ENCODE data around the gene CDH4. TPM values are rescaled to one million over a fixed set of nuclear protein-coding genes. Genes with fewer than 3 reads are reported as not detected.

CDH4 gene
- total RNA-seq, 2 experiments from 2014 or later = not detected

GRCh38 chr20:61937146-61937962 lies 685.3 kb downstream of the CDH4 start:
- Histone ChIP-seq H3K36me3 (ENCODE audit: insufficient read depth, low read length) (no peaks in the 10 kb centered on the region), H4K20me1 (ENCODE audit: insufficient read depth, low read length) (no peaks in the 10 kb centered on the region), H3K9me2 (ENCODE audit: insufficient read depth, low read length) (no peaks in the 10 kb centered on the region), H2AFZ (ENCODE audit: low read length) (no peak overlapping the region), H3K79me2 (ENCODE audit: insufficient read depth, low read depth, low read length) (no peaks in the 10 kb centered on the region), H3K27ac (ENCODE audit: low read depth, low read length, poor library complexity, severe bottlenecking) (no peak overlapping the region), H3K4me2 (ENCODE audit: low read length) (no peak overlapping the region), H3K9me3 (ENCODE audit: low read length) (no peaks in the 10 kb centered on the region), H3K4me3 (ENCODE audit: low read depth, low read length, poor library complexity, severe bottlenecking) (no peak overlapping the region), H3K4me1 (ENCODE audit: insufficient read depth, low read length, poor library complexity, severe bottlenecking) (no peaks in the 10 kb centered on the region)
- no TSS peak for BruUV-seq (replicated peaks)
- no peak for TF ChIP-seq EZH2phosphoT487 (IDR thresholded peaks at IDR 0.05; ENCODE audit: borderline replicate concordance, low read depth, low read length)
- DNase-seq (ENCODE audit: low spot score) = no peak
- intact Hi-C loops (cut with micrococcal nuclease; ENCODE audit: unreplicated experiment) = no loop called here
- CTCF ChIA-PET (ENCODE audit: unreplicated experiment) = no interaction called here
- POLR2A ChIA-PET = no interaction called here

- no peaks in the 10 kb centered on the region for H4K20me1 ChIP-seq (ENCODE audit: insufficient read depth, low read length)
- no peaks in the 10 kb centered on the region for H3K36me3 ChIP-seq (ENCODE audit: insufficient read depth, low read length)
- ChIA-PET POLR2A (no interaction called here), CTCF (ENCODE audit: unreplicated experiment) (no interaction called here)
- H3K79me2 ChIP-seq (ENCODE audit: insufficient read depth, low read depth, low read length) = no peaks in the 10 kb centered on the region
- H3K9me2 ChIP-seq (ENCODE audit: insufficient read depth, low read length) = no peaks in the 10 kb centered on the region
- BruUV-seq (replicated peaks) = no TSS peak
- TF ChIP-seq, protein P1, sequence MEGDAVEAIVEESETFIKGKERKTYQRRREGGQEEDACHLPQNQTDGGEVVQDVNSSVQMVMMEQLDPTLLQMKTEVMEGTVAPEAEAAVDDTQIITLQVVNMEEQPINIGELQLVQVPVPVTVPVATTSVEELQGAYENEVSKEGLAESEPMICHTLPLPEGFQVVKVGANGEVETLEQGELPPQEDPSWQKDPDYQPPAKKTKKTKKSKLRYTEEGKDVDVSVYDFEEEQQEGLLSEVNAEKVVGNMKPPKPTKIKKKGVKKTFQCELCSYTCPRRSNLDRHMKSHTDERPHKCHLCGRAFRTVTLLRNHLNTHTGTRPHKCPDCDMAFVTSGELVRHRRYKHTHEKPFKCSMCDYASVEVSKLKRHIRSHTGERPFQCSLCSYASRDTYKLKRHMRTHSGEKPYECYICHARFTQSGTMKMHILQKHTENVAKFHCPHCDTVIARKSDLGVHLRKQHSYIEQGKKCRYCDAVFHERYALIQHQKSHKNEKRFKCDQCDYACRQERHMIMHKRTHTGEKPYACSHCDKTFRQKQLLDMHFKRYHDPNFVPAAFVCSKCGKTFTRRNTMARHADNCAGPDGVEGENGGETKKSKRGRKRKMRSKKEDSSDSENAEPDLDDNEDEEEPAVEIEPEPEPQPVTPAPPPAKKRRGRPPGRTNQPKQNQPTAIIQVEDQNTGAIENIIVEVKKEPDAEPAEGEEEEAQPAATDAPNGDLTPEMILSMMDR (conservative IDR thresholded peaks at IDR 0.05; ENCODE audit: low read length) = no peak
- no peak for TF ChIP-seq EZH2phosphoT487 (IDR thresholded peaks at IDR 0.05; ENCODE audit: borderline replicate concordance, low read depth, low read length)
- H3K4me3 ChIP-seq (ENCODE audit: low read depth, low read length, poor library complexity, severe bottlenecking) = no peak overlapping the region
- intact Hi-C loops (cut with micrococcal nuclease; ENCODE audit: unreplicated experiment) = no loop called here
- no peak for DNase-seq (ENCODE audit: low spot score)
- H3K27ac ChIP-seq (ENCODE audit: low read depth, low read length, poor library complexity, severe bottlenecking) = no peak overlapping the region
- H3K9me3 ChIP-seq (ENCODE audit: low read length) = no peaks in the 10 kb centered on the region
- no peaks in the 10 kb centered on the region for H3K4me1 ChIP-seq (ENCODE audit: insufficient read depth, low read length, poor library complexity, severe bottlenecking)
- H3K4me2 ChIP-seq (ENCODE audit: low read length) = no peak overlapping the region
- H2AFZ ChIP-seq (ENCODE audit: low read length) = no peak overlapping the region
These were observed 686.1 kb downstream of the CDH4 start for GRCh38 chr20:61937963-61938838.

DNA sequence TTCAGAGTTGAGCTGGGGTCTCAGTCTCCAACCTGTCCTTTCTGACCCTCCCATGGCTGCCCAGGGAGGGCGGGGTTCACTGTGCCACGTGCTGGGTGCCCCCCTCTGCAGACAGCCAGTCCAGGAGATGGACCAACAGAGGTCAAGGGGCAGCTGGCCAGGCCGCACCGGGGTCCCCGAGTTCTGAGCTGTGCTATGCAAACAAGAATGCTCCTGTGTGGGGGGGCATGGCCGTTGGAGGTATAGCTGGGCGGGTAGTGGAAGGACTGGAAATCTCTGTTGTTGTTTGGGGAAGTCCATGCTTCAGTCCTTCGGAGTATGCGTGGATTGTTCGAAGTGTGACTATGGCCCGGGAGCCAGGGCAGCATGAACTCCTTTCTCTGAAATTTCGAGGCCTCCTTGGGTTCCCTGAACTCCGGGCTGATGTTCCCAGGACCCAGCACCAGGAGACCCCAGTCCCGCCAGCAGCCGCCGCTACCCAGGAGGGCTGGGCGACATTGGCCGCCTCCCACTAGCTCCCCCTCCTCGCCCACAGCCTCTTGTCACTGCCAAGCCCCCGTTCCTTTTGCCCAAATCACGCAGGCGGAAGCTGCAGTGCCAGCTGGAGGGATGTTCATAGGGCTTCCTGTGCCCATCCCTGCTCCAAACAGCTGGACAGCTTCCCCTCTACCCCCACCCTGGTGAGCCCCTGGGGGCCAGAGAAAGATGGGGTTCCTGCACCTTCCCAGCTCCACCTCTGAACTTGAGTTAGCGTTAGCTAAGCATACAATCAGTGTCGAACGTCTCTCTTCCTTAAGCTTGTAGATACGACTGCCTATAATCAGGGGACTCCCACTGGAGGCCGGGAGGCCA lies 687.0 kb downstream of the CDH4 start:
- Histone ChIP-seq H2AFZ (ENCODE audit: low read length) (no peak overlapping the region), H3K4me1 (ENCODE audit: insufficient read depth, low read length, poor library complexity, severe bottlenecking) (no peaks in the 10 kb centered on the region), H3K36me3 (ENCODE audit: insufficient read depth, low read length) (no peaks in the 10 kb centered on the region), H3K9me3 (ENCODE audit: low read length) (no peaks in the 10 kb centered on the region), H3K79me2 (ENCODE audit: insufficient read depth, low read depth, low read length) (no peaks in the 10 kb centered on the region), H3K9me2 (ENCODE audit: insufficient read depth, low read length) (no peaks in the 10 kb centered on the region), H3K4me2 (ENCODE audit: low read length) (no peak overlapping the region), H3K27ac (ENCODE audit: low read depth, low read length, poor library complexity, severe bottlenecking) (no peak overlapping the region), H4K20me1 (ENCODE audit: insufficient read depth, low read length) (no peaks in the 10 kb centered on the region), H3K4me3 (ENCODE audit: low read depth, low read length, poor library complexity, severe bottlenecking) (no peak overlapping the region)
- no TSS peak for BruUV-seq (replicated peaks)
- intact Hi-C loops (cut with micrococcal nuclease; ENCODE audit: unreplicated experiment) = no loop called here
- ChIA-PET POLR2A (no interaction called here), CTCF (ENCODE audit: unreplicated experiment) (no interaction called here)
- DNase-seq (ENCODE audit: low spot score) = no peak
- no peak for TF ChIP-seq EZH2phosphoT487 (IDR thresholded peaks at IDR 0.05; ENCODE audit: borderline replicate concordance, low read depth, low read length)
- TF ChIP-seq, protein P1 (conservative IDR thresholded peaks at IDR 0.05; ENCODE audit: low read length) = no peak

All from OCI-LY7 (cell line).